PC-3 (cell line): ENCODE measurements around the gene SPTAN1. TPM values are rescaled to one million over a fixed set of nuclear protein-coding genes. Genes with fewer than 3 reads are reported as not detected.

Experiments
- ATAC-seq: fragments of 200-7000 bp; cut with Tn5 transposase; 2 replicates; pipeline ENCODE4 v1.9.1; 2020; ENCODE audit warnings: mild to moderate bottlenecking, moderate library complexity
- BruUV-seq: library from RNA; stranded (reverse); fragments of 400-500 nt; replicated peaks from 2 replicates; lab custom pipeline; 2021; lab: Mats Ljungman, UMichigan
- CTCF ChIA-PET: fragments of 300-600 bp; sonication (Branson Sonifier 250); formaldehyde crosslinking; loops from one replicate; lab custom pipeline; 2022; ENCODE audit warnings: antibody characterized with exemption; lab: Charles Lee
- POLR2A ChIA-PET: fragments of 300-600 bp; sonication (Branson Sonifier 250); formaldehyde crosslinking; loops from one replicate; lab custom pipeline; 2022; ENCODE audit warnings: antibody characterized with exemption; ENCODE audit not compliant: unreplicated experiment; lab: Charles Lee
- DNase-seq: peaks from one replicate; pipeline ENCODE4 v3.0.0-alpha.2; 2015
- H2AFZ ChIP-seq: fragments of 300-600 bp; sonication (generic); 2 replicates; pipeline ENCODE4 v1.6.0; 2016; ENCODE audit warnings: antibody characterized with exemption, low read length
- H3F3A ChIP-seq: fragments of 300-600 bp; sonication (generic); one replicate; pipeline ENCODE4 v1.6.0; 2017; ENCODE audit warnings: antibody characterized with exemption, low read length, control low read depth, mild to moderate bottlenecking; ENCODE audit not compliant: unreplicated experiment
- H3K27ac ChIP-seq: fragments of 300-600 bp; sonication (generic); 2 replicates; pipeline ENCODE4 v1.5.1; 2016; ENCODE audit warnings: mild to moderate bottlenecking, low read length
- H3K27me3 ChIP-seq: fragments of 300-600 bp; sonication (generic); 2 replicates; pipeline ENCODE4 v1.6.1; 2016; ENCODE audit warnings: low read length, mixed read lengths
- H3K36me3 ChIP-seq: fragments of 300-600 bp; sonication (generic); 2 replicates; pipeline ENCODE4 v1.6.1; 2016; ENCODE audit warnings: low read depth, mixed run types, low read length, mixed read lengths
- H3K4me1 ChIP-seq: fragments of 300-600 bp; sonication (generic); 2 replicates; pipeline ENCODE4 v1.5.1; 2016; ENCODE audit warnings: low read length; ENCODE audit not compliant: insufficient read depth
- H3K4me2 ChIP-seq: fragments of 300-600 bp; sonication (generic); 2 replicates; pipeline ENCODE4 v1.6.0; 2016; ENCODE audit warnings: low read length
- H3K4me3 ChIP-seq: fragments of 300-600 bp; sonication (generic); 2 replicates; pipeline ENCODE4 v1.5.1; 2016; ENCODE audit warnings: mild to moderate bottlenecking, low read length, mixed read lengths
- H3K79me2 ChIP-seq: fragments of 300-600 bp; sonication (generic); 2 replicates; pipeline ENCODE4 v1.6.1; 2017; ENCODE audit warnings: low read length, mixed read lengths
- H3K9ac ChIP-seq: fragments of 300-600 bp; sonication (generic); 2 replicates; pipeline ENCODE4 v1.6.0; 2016; ENCODE audit warnings: mild to moderate bottlenecking, low read length
- H3K9me2 ChIP-seq: fragments of 300-600 bp; sonication (generic); replicated peaks from 2 replicates; pipeline ENCODE4 v1.6.1; 2016; ENCODE audit warnings: mixed run types, low read length, mixed read lengths
- H3K9me3 ChIP-seq: fragments of 300-600 bp; sonication (generic); 2 replicates; pipeline ENCODE4 v1.6.1; 2016; ENCODE audit warnings: low read length, mixed read lengths
- H4K20me1 ChIP-seq: fragments of 300-600 bp; sonication (generic); 2 replicates; pipeline ENCODE4 v1.6.1; 2016; ENCODE audit warnings: low read length, mixed read lengths
- CTCF ChIP-seq: fragments of 300-600 bp; sonication (generic); conservative IDR thresholded peaks from 2 replicates; pipeline ENCODE4 v1.5.1; 2017; ENCODE audit warnings: antibody characterized with exemption, low read depth, mild to moderate bottlenecking, low read length
- EZH2 ChIP-seq: fragments of 300-600 bp; sonication (generic); IDR thresholded peaks from one replicate; pipeline ENCODE4 v1.6.1; 2017; ENCODE audit warnings: antibody characterized with exemption, mild to moderate bottlenecking, low read length; ENCODE audit not compliant: unreplicated experiment
- EZH2phosphoT487 ChIP-seq: fragments of 300-600 bp; sonication (generic); IDR thresholded peaks from 2 replicates; pipeline ENCODE4 v1.6.1; 2018; ENCODE audit warnings: mild to moderate bottlenecking, antibody characterized with exemption, low read length, borderline replicate concordance
- intact Hi-C: fragments of 100-400 bp; cut with micrococcal nuclease; formaldehyde crosslinking; loops from 2 replicates; pipeline ENCODE4 v1.9.0; 2023
- total RNA-seq: library from RNA; depleted of rRNA; stranded (reverse); fragments of >200 nt; gene quantifications from 2 replicates; pipeline ENCODE4 v1.2.3, GENCODE V29; 2014

The SPTAN1 gene
- total RNA-seq, 1 experiment from 2014 or later: 221 TPM

- Histone ChIP-seq H3K27ac (no peak overlapping the region), H3K27me3 (no peaks in the 10 kb centered on the region), H3K79me2 (no peaks in the 10 kb centered on the region), H3K36me3 (no peaks in the 10 kb centered on the region; the same call in 1 of the 2 replicates), H3K9me3 (no peaks in the 10 kb centered on the region), H3K4me1 (peaks cover 23% of the 10 kb centered on the region), H3K4me3 (no peak overlapping the region), H3K9me2 (no peaks in the 10 kb centered on the region), H2AFZ (no peak overlapping the region), H3K9ac (no peak overlapping the region), H3K4me2 (no peak overlapping the region), H4K20me1 (no peaks in the 10 kb centered on the region), H3F3A (no peaks in the 10 kb centered on the region)
- CTCF ChIA-PET: no interaction called here
- intact Hi-C loops: no loop called here
- DNase-seq: no peak
- POLR2A ChIA-PET: no interaction called here
- ATAC-seq: no peak
- TSS peak; percentile 39 for BruUV-seq
- TF ChIP-seq CTCF (no peak), EZH2 (no peak), EZH2phosphoT487 (no peak)
Measured at GRCh38 chr9:128633601-128634000, 81.2 kb downstream of the SPTAN1 start.

- no peaks in the 10 kb centered on the region; the same call in 1 of the 2 replicates for H3K36me3 ChIP-seq
- H3K4me3 ChIP-seq: no peak overlapping the region
- no peaks in the 10 kb centered on the region for H3K79me2 ChIP-seq
- TF ChIP-seq CTCF (no peak), EZH2 (no peak), EZH2phosphoT487 (no peak)
- CTCF ChIA-PET: no interaction called here
- BruUV-seq: no TSS peak
- no peaks in the 10 kb centered on the region for H4K20me1 ChIP-seq
- no peak for DNase-seq
- peaks cover 23% of the 10 kb centered on the region for H3K4me1 ChIP-seq
- no peaks in the 10 kb centered on the region for H3K9me3 ChIP-seq
- no peak overlapping the region for H3K27ac ChIP-seq
- H3F3A ChIP-seq: no peaks in the 10 kb centered on the region
- no peak for ATAC-seq
- H3K27me3 ChIP-seq: no peaks in the 10 kb centered on the region
- H3K9ac ChIP-seq: no peak overlapping the region
- POLR2A ChIA-PET: no interaction called here
- intact Hi-C loops: no loop called here
- no peak overlapping the region for H2AFZ ChIP-seq
- H3K9me2 ChIP-seq: no peaks in the 10 kb centered on the region
- H3K4me2 ChIP-seq: no peak overlapping the region
Measured at GRCh38 chr9:128634111-128634510, 81.7 kb downstream of the SPTAN1 start.

GRCh38 chr9:128634651-128635262 is 82.4 kb downstream of the SPTAN1 start:
- no peak for TF ChIP-seq EZH2
- no peak for TF ChIP-seq CTCF
- no peak for TF ChIP-seq EZH2phosphoT487
- peaks cover 23% of the 10 kb centered on the region for H3K4me1 ChIP-seq
- no peaks in the 10 kb centered on the region for H3F3A ChIP-seq
- ATAC-seq (no peak), DNase-seq (no peak)
- no peaks in the 10 kb centered on the region for H3K9me3 ChIP-seq
- no peaks in the 10 kb centered on the region for H3K27me3 ChIP-seq
- peak overlapping the region; percentile 44; the same call in 1 of the 2 replicates for H3K4me2 ChIP-seq
- BruUV-seq: no TSS peak
- H4K20me1 ChIP-seq: no peaks in the 10 kb centered on the region
- no peak overlapping the region for H2AFZ ChIP-seq
- H3K27ac ChIP-seq: peak overlapping the region; percentile 30
- no peaks in the 10 kb centered on the region for H3K79me2 ChIP-seq
- H3K9ac ChIP-seq: 0 out of 2 replicates have a peak overlapping the region, but pooled peaks have one; percentile 10
- intact Hi-C loops: loop anchor here (5.0 kb wide), 1 partner anchor 48 kb away; no protein-coding TSS in a partner anchor
- no peaks in the 10 kb centered on the region; the same call in 1 of the 2 replicates for H3K36me3 ChIP-seq
- H3K9me2 ChIP-seq: no peaks in the 10 kb centered on the region
- CTCF ChIA-PET: interaction anchor here (0.8 kb wide), 1 partner anchor 89 kb away, joined by 3 read pairs; the partner anchor contains the start of gene ZDHHC12
- POLR2A ChIA-PET: interaction anchor here (0.6 kb wide), 2 partner anchors 11 to 102 kb away, joined by 3 to 4 read pairs; no protein-coding TSS in a partner anchor
- H3K4me3 ChIP-seq: no peak overlapping the region
